ENCODE data around the gene ABCC8. TPM values are rescaled to one million over a fixed set of nuclear protein-coding genes. Genes with fewer than 3 reads are reported as not detected.

ABCC8 gene
- total and polyA plus RNA-seq, 9 donors: 0.38 to 1.8 (median 0.71) TPM; not detected in 2

DNA sequence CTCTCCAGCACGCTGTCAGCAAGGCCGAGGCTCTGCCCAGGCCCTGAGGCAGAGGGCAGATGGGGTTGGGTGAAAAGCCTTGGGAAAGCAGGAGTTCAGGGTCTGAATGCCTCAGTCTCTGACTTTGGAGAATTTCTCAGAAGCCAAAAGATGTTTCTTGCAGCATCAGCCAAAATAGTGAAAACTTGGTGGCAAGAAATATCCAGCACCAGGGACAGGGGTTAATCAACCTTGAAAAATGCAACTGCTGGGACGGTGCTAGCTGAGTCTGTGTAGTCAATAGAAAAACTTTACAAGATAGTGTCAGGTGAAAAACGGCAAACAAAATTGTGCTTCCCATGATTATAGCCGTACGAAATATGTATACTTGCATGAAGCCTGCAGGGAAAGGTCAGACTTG is 1.4 kb upstream of the ABCC8 start:
- WGBS, 3 donors: 26 to 37% (median 27%) methylated on average over 6 of the region's 6 CpGs
- no peak for TF ChIP-seq POLR2A (IDR thresholded peaks at IDR 0.05)
- TF ChIP-seq, protein P1, sequence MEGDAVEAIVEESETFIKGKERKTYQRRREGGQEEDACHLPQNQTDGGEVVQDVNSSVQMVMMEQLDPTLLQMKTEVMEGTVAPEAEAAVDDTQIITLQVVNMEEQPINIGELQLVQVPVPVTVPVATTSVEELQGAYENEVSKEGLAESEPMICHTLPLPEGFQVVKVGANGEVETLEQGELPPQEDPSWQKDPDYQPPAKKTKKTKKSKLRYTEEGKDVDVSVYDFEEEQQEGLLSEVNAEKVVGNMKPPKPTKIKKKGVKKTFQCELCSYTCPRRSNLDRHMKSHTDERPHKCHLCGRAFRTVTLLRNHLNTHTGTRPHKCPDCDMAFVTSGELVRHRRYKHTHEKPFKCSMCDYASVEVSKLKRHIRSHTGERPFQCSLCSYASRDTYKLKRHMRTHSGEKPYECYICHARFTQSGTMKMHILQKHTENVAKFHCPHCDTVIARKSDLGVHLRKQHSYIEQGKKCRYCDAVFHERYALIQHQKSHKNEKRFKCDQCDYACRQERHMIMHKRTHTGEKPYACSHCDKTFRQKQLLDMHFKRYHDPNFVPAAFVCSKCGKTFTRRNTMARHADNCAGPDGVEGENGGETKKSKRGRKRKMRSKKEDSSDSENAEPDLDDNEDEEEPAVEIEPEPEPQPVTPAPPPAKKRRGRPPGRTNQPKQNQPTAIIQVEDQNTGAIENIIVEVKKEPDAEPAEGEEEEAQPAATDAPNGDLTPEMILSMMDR (IDR thresholded peaks at IDR 0.05): no peak
- no peak for TF ChIP-seq EP300 (IDR thresholded peaks at IDR 0.05)
- Histone ChIP-seq H3K27me3 (no peaks in the 10 kb centered on the region), H3K36me3 (no peaks in the 10 kb centered on the region), H3K9me3 (no peaks in the 10 kb centered on the region), H3K4me1 (ENCODE audit: insufficient read depth) (no peaks in the 10 kb centered on the region), H3K4me3 (no peak overlapping the region), H3K27ac (no peak overlapping the region)
- intact Hi-C loops (cut with DNase I): no loop called here
- DNase-seq: no peak

DNA sequence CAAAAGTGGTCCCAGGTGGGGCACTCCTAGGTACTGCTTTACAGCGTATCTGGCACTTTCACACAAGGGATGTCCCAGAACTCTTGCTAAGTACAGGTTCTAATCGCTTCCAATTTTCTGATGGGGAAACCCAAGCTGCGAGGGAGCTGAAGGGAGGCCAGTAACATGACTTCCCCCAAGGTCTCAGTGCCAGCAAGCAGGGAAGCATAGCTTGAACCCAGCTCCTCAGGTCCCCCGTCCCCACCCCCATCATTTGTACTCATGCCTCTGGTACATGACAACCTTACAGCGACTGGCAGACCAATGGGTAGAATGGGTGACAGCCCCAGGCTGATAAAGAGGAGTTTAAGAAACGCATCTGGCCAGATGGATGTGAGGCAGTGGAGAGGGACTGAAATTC is 716 bp upstream of the ABCC8 start:
- no peaks in the 10 kb centered on the region for H3K9me3 ChIP-seq
- no peak overlapping the region for H3K4me3 ChIP-seq
- DNase-seq: no peak
- no peaks in the 10 kb centered on the region for H3K27me3 ChIP-seq
- no peaks in the 10 kb centered on the region for H3K36me3 ChIP-seq
- H3K27ac ChIP-seq: no peak overlapping the region
- intact Hi-C loops (cut with DNase I): no loop called here
- TF ChIP-seq EP300 (IDR thresholded peaks at IDR 0.05) (no peak), POLR2A (IDR thresholded peaks at IDR 0.05) (no peak)
- TF ChIP-seq, protein P1 (IDR thresholded peaks at IDR 0.05): no peak
- H3K4me1 ChIP-seq (ENCODE audit: insufficient read depth): no peaks in the 10 kb centered on the region
- 35 to 51% (median 45%) methylated on average over 6 of the region's 6 CpGs for WGBS, 3 donors

DNA sequence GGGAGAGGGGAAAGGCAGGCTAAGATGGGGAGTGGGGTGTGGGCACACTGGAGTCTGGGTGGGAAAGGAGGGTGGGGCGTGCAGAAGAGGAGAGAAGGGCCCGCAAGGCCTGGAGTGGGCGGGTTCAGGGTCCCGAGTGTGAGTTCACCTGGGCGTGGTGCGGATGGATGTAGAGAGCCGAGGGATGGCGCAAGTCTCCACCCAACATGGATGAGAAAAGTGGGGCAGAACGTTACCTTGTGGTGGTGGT is 364 bp upstream of the ABCC8 start:
- no peaks in the 10 kb centered on the region for H3K36me3 ChIP-seq
- TF ChIP-seq EP300 (IDR thresholded peaks at IDR 0.05) (no peak), POLR2A (IDR thresholded peaks at IDR 0.05) (no peak)
- TF ChIP-seq, protein P1 (IDR thresholded peaks at IDR 0.05): no peak
- no peaks in the 10 kb centered on the region for H3K27me3 ChIP-seq
- H3K9me3 ChIP-seq: no peaks in the 10 kb centered on the region
- intact Hi-C loops (cut with DNase I): no loop called here
- WGBS, 3 donors: 5 to 10% (median 6%) methylated on average over 9 of the region's 9 CpGs
- DNase-seq: no peak
- H3K27ac ChIP-seq: no peak overlapping the region
- no peak overlapping the region for H3K4me3 ChIP-seq
- H3K4me1 ChIP-seq (ENCODE audit: insufficient read depth): no peaks in the 10 kb centered on the region

DNA sequence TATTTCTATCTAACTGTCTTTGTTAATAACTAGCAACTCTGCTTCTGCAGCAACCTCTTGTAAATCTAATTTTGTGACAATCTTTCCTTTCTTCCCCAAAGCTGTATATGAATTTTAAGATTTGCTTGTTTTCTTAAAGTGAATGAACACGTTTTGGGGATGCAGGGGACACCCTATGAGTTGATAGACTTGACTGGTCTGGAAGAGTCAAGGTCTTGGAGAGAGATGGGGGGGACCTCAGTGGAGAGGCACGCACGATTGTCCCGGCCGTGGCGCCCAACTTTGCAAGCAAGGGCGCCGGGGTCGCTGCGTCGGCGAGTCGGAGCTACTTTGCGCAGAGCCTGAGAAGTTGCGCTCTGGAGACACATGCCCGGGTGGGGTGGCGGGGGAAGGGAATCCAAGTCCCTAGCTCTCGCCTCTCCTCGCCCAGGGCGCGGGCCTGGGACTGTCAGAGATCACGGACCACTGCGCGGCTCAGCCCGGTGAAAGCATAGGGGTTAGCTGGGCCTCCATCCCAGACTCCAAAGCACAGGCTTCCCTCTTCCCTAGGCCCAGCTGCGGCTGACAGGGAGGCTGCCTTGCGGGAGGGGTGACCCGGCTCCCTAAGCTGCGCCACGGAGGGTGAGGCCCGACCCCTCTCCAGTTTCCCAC is 854 bp downstream of the ABCC8 start:
- TF ChIP-seq POLR2A (IDR thresholded peaks at IDR 0.05): no peak
- no peak for TF ChIP-seq EP300 (IDR thresholded peaks at IDR 0.05)
- TF ChIP-seq, protein P1 (IDR thresholded peaks at IDR 0.05): no peak
- H3K9me3 ChIP-seq: no peaks in the 10 kb centered on the region
- WGBS, 3 donors: 1 to 4% (median 3%) methylated on average over 31 of the region's 31 CpGs
- no peaks in the 10 kb centered on the region for H3K36me3 ChIP-seq
- DNase-seq: no peak
- intact Hi-C loops (cut with DNase I): no loop called here
- H3K27me3 ChIP-seq: no peaks in the 10 kb centered on the region
- H3K4me1 ChIP-seq (ENCODE audit: insufficient read depth): no peaks in the 10 kb centered on the region
- H3K27ac ChIP-seq: no peak overlapping the region
- H3K4me3 ChIP-seq: no peak overlapping the region

All from ovary (tissue), 9 donors.